K562 (cell line): ENCODE results near the gene EMC9. TPM values are rescaled to one million over a fixed set of nuclear protein-coding genes. Genes with fewer than 3 reads are reported as not detected.

Experiments used
- AFF1 ChIP-seq, 2 experiments: fragments of 450-650 bp; IDR thresholded peaks; 2 replicates each; pipeline ENCODE4 v1.6.1; 2018; ENCODE audit warnings: mild to moderate bottlenecking in 2 of 2, low read depth in 1 of 2; ENCODE audit not compliant: partially characterized antibody in 2 of 2
- CREB3L1 ChIP-seq: fragments of 450-650 bp; IDR thresholded peaks from 2 replicates; pipeline ENCODE4 v1.6.1; 2014; ENCODE audit warnings: low read depth, mild to moderate bottlenecking, moderate library complexity, borderline replicate concordance
- ELF2 ChIP-seq: fragments of 250-450 bp; sonication (Bioruptor Pico); IDR thresholded peaks from 2 replicates; pipeline ENCODE4 v1.5.0; 2021; ENCODE audit warnings: mild to moderate bottlenecking
- ERF ChIP-seq: fragments of 450-650 bp; formaldehyde crosslinking; IDR thresholded peaks from 2 replicates; pipeline ENCODE4 v1.4.0; 2020; ENCODE audit warnings: mild to moderate bottlenecking, mixed read lengths
- HCFC1 ChIP-seq: IDR thresholded peaks from 2 replicates; pipeline ENCODE4 v1.6.1; 2012; ENCODE audit warnings: low read depth, low read length, improper control_type of control experiment
- HMGN3 ChIP-seq: IDR thresholded peaks from 2 replicates; pipeline ENCODE4 v1.6.1; 2011; ENCODE audit warnings: borderline replicate concordance, low read depth, mild to moderate bottlenecking, mixed read lengths, low read length; ENCODE audit not compliant: insufficient read length; ENCODE audit errors: extremely low read depth
- RBM14 ChIP-seq: fragments of 200-400 bp; formaldehyde crosslinking; IDR thresholded peaks from 2 replicates; pipeline ENCODE4 v1.6.1; 2018; ENCODE audit warnings: low read depth, mild to moderate bottlenecking, low read length, moderate library complexity, borderline replicate concordance; ENCODE audit not compliant: insufficient read depth
- SMC3 ChIP-seq: conservative IDR thresholded peaks from 2 replicates; pipeline ENCODE4 v1.6.1; 2011; ENCODE audit warnings: low read depth, low read length, improper control_type of control experiment; ENCODE audit not compliant: insufficient read depth
- SP2 ChIP-seq: IDR thresholded peaks from 2 replicates; pipeline ENCODE4 v1.6.1; 2011; ENCODE audit warnings: mild to moderate bottlenecking, low read depth, low read length, moderate library complexity; ENCODE audit not compliant: poor library complexity, severe bottlenecking; ENCODE audit errors: extremely low read depth
- TAF7 ChIP-seq: fragments of 450-650 bp; IDR thresholded peaks from 2 replicates; pipeline ENCODE4 v1.6.1; 2016; ENCODE audit warnings: missing genetic modification characterization, missing compliant biosample characterization
- YBX1 ChIP-seq: fragments of 450-650 bp; IDR thresholded peaks from 2 replicates; pipeline ENCODE4 v1.7.1; 2016; ENCODE audit warnings: mild to moderate bottlenecking
- ZBTB26 ChIP-seq: fragments of 450-650 bp; formaldehyde crosslinking; IDR thresholded peaks from 2 replicates; pipeline ENCODE4 v1.4.0; 2022; ENCODE audit warnings: missing genetic modification characterization
- ZFX ChIP-seq: sonication (generic); formaldehyde crosslinking; IDR thresholded peaks from 2 replicates; pipeline ENCODE4 v1.8.0; 2022; ENCODE audit warnings: mild to moderate bottlenecking, missing genetic modification reagents, moderate library complexity
- ZHX1 ChIP-seq: fragments of 150-350 bp; conservative IDR thresholded peaks from 2 replicates; pipeline ENCODE4 v1.6.1; 2014; ENCODE audit warnings: low read length
- polyA plus RNA-seq, 8 experiments: library from polyadenylated mRNA; depleted of rRNA in 4 of 8; stranded (reverse) in 5 of 8; unstranded in 3 of 8; fragments of >200 nt; fragmentation: Nextera tagmentation in 2 of 8; fragmentation: Illumina TruSeq in 1 of 8; extraction: Ambion mirVana in 2 of 8; extraction: Trizol in 1 of 8; gene quantifications; 2 replicates each; pipeline versions ENCODE4 v1.2.1 to v1.2.3, GENCODE V29; 2011 to 2014; ENCODE audit warnings: inconsistent platforms in 1 of 8, missing spikeins in 1 of 8
- total RNA-seq, 7 experiments: library from RNA; depleted of rRNA in 6 of 7; stranded (reverse); fragments of >200 nt in 6 of 7; fragmentation: Illumina TruSeq in 2 of 7; extraction: Trizol in 2 of 7; gene quantifications; 2 replicates each; pipeline versions ENCODE4 v1.2.1 to v1.2.3, GENCODE V29; 2011 to 2021; ENCODE audit warnings: low replicate concordance in 1 of 7

EMC9 gene
- total and polyA plus RNA-seq, 9 of the 15 experiments (the other 6 are each of a cell fraction or from before 2014, with no cell fraction given) = 3.1 to 13.2 (median 7.8) TPM

GRCh38 chr14:24093901-24094840 is 47.2 kb downstream of the EMC9 start, which contains the start of gene PCK2 (continued):
- TF ChIP-seq ZBTB26 (no peak), YBX1 (no peak), CREB3L1 (no peak), RBM14 (0 out of 2 replicates have a peak, but pooled peaks have one; percentile 91), HMGN3 (peak; percentile 71), SP2 (no peak), HCFC1 (no peak), SMC3 (no peak), TAF7 (tag) (peak; percentile 66; the same call in 1 of the 2 replicates), AFF1 (IDR thresholded peaks at IDR 0.05; ENCODE audit: low read depth in 1 of 2, partially characterized antibody in 2 of 2) (peak in 1 of 2 experiments; percentile 33), ELF2 (CRISPR knock-in tag) (no peak; the same call in 1 of the 2 replicates), ZHX1 (no peak), ERF (CRISPR knock-in tag) (0 out of 2 replicates have a peak, but pooled peaks have one; percentile 30), ZFX (peak; percentile 80)
